ENCODE data around the gene MTERF1. TPM values are rescaled to one million over a fixed set of nuclear protein-coding genes. Genes with fewer than 3 reads are reported as not detected.
A peak's percentile ranks its signal among the peaks of the same experiment; 100 is the strongest.
"Not testable (repeated sequence)": the region's sequence is repeated elsewhere in the genome, so short reads cannot be mapped to it uniquely, and the experiment has no call there.

The MTERF1 gene
- total RNA-seq, 1 experiment from 2014 or later, result 8.2 TPM

GRCh38 chr7:91893699-91894098 is 13.2 kb upstream of the MTERF1 start:
- DNase-seq; H3K4me3 ChIP-seq (ENCODE audit: insufficient read depth, low read depth, low read length); H3K27me3 ChIP-seq (ENCODE audit: control insufficient read depth, insufficient read depth, low read length); H3K36me3 ChIP-seq (replicated peaks; ENCODE audit: control insufficient read depth, insufficient read depth, low read length): not testable (repeated sequence)

- DNase-seq, result peak; percentile 37
- Histone ChIP-seq H3K27me3 (ENCODE audit: control insufficient read depth, insufficient read depth, low read length) (no peaks in the 10 kb centered on the region), H3K4me3 (ENCODE audit: insufficient read depth, low read depth, low read length) (no peak overlapping the region), H3K36me3 (replicated peaks; ENCODE audit: control insufficient read depth, insufficient read depth, low read length) (no peaks in the 10 kb centered on the region)
These were observed 12.4 kb upstream of the MTERF1 start for GRCh38 chr7:91892821-91893340.

- no peak for DNase-seq
- Histone ChIP-seq H3K4me3 (ENCODE audit: insufficient read depth, low read depth, low read length) (no peak overlapping the region), H3K36me3 (replicated peaks; ENCODE audit: control insufficient read depth, insufficient read depth, low read length) (no peaks in the 10 kb centered on the region), H3K27me3 (ENCODE audit: control insufficient read depth, insufficient read depth, low read length) (no peaks in the 10 kb centered on the region)
These were observed 11.7 kb upstream of the MTERF1 start for GRCh38 chr7:91892099-91892705.

GRCh38 chr7:91888271-91889175 is 8.0 kb upstream of the MTERF1 start:
- not testable (repeated sequence) for DNase-seq; H3K36me3 ChIP-seq (replicated peaks; ENCODE audit: control insufficient read depth, insufficient read depth, low read length); H3K27me3 ChIP-seq (ENCODE audit: control insufficient read depth, insufficient read depth, low read length); H3K4me3 ChIP-seq (ENCODE audit: insufficient read depth, low read depth, low read length)

- not testable (repeated sequence) for H3K36me3 ChIP-seq (replicated peaks; ENCODE audit: control insufficient read depth, insufficient read depth, low read length); H3K4me3 ChIP-seq (ENCODE audit: insufficient read depth, low read depth, low read length); H3K27me3 ChIP-seq (ENCODE audit: control insufficient read depth, insufficient read depth, low read length); DNase-seq
These were observed 7.1 kb upstream of the MTERF1 start for GRCh38 chr7:91887336-91888213.

GRCh38 chr7:91883676-91884362 is 3.3 kb upstream of the MTERF1 start:
- DNase-seq, result no peak
- no peak overlapping the region for H3K4me3 ChIP-seq (ENCODE audit: insufficient read depth, low read depth, low read length)
- H3K36me3 ChIP-seq (replicated peaks; ENCODE audit: control insufficient read depth, insufficient read depth, low read length), result no peaks in the 10 kb centered on the region
- H3K27me3 ChIP-seq (ENCODE audit: control insufficient read depth, insufficient read depth, low read length), result no peaks in the 10 kb centered on the region

GRCh38 chr7:91880016-91880412 is 488 bp downstream of the MTERF1 start:
- peak overlapping the region; percentile 63 for H3K4me3 ChIP-seq (ENCODE audit: insufficient read depth, low read depth, low read length)
- no peak for DNase-seq
- no peaks in the 10 kb centered on the region for H3K36me3 ChIP-seq (replicated peaks; ENCODE audit: control insufficient read depth, insufficient read depth, low read length)
- no peaks in the 10 kb centered on the region for H3K27me3 ChIP-seq (ENCODE audit: control insufficient read depth, insufficient read depth, low read length)

- Histone ChIP-seq H3K36me3 (replicated peaks; ENCODE audit: control insufficient read depth, insufficient read depth, low read length) (no peaks in the 10 kb centered on the region), H3K27me3 (ENCODE audit: control insufficient read depth, insufficient read depth, low read length) (no peaks in the 10 kb centered on the region), H3K4me3 (ENCODE audit: insufficient read depth, low read depth, low read length) (no peak overlapping the region)
- DNase-seq, result no peak
These were observed 3.9 kb downstream of the MTERF1 start for GRCh38 chr7:91876391-91877133.

GRCh38 chr7:91875851-91876250 is 4.7 kb downstream of the MTERF1 start:
- Histone ChIP-seq H3K36me3 (replicated peaks; ENCODE audit: control insufficient read depth, insufficient read depth, low read length) (no peaks in the 10 kb centered on the region), H3K27me3 (ENCODE audit: control insufficient read depth, insufficient read depth, low read length) (no peaks in the 10 kb centered on the region), H3K4me3 (ENCODE audit: insufficient read depth, low read depth, low read length) (no peak overlapping the region)
- DNase-seq, result no peak

GRCh38 chr7:91872928-91873327 is 7.6 kb downstream of the MTERF1 start:
- DNase-seq, result no peak
- H3K27me3 ChIP-seq (ENCODE audit: control insufficient read depth, insufficient read depth, low read length), result no peaks in the 10 kb centered on the region
- H3K36me3 ChIP-seq (replicated peaks; ENCODE audit: control insufficient read depth, insufficient read depth, low read length), result no peaks in the 10 kb centered on the region
- H3K4me3 ChIP-seq (ENCODE audit: insufficient read depth, low read depth, low read length), result no peak overlapping the region

- Histone ChIP-seq H3K27me3 (ENCODE audit: control insufficient read depth, insufficient read depth, low read length) (no peaks in the 10 kb centered on the region), H3K36me3 (replicated peaks; ENCODE audit: control insufficient read depth, insufficient read depth, low read length) (no peaks in the 10 kb centered on the region), H3K4me3 (ENCODE audit: insufficient read depth, low read depth, low read length) (no peak overlapping the region)
- DNase-seq, result no peak
These were observed 8.4 kb downstream of the MTERF1 start for GRCh38 chr7:91872069-91872468.

- DNase-seq, result no peak
- Histone ChIP-seq H3K4me3 (ENCODE audit: insufficient read depth, low read depth, low read length) (no peak overlapping the region), H3K27me3 (ENCODE audit: control insufficient read depth, insufficient read depth, low read length) (no peaks in the 10 kb centered on the region), H3K36me3 (replicated peaks; ENCODE audit: control insufficient read depth, insufficient read depth, low read length) (no peaks in the 10 kb centered on the region)
These were observed 10.8 kb downstream of the MTERF1 start for GRCh38 chr7:91869661-91870060.

GRCh38 chr7:91866599-91867148 is 13.8 kb downstream of the MTERF1 start:
- DNase-seq, result no peak
- Histone ChIP-seq H3K27me3 (ENCODE audit: control insufficient read depth, insufficient read depth, low read length) (no peaks in the 10 kb centered on the region), H3K36me3 (replicated peaks; ENCODE audit: control insufficient read depth, insufficient read depth, low read length) (no peaks in the 10 kb centered on the region), H3K4me3 (ENCODE audit: insufficient read depth, low read depth, low read length) (no peak overlapping the region)

Measured in H7 (cell line).